ENCODE results near the gene TIMM17B.

DNA sequence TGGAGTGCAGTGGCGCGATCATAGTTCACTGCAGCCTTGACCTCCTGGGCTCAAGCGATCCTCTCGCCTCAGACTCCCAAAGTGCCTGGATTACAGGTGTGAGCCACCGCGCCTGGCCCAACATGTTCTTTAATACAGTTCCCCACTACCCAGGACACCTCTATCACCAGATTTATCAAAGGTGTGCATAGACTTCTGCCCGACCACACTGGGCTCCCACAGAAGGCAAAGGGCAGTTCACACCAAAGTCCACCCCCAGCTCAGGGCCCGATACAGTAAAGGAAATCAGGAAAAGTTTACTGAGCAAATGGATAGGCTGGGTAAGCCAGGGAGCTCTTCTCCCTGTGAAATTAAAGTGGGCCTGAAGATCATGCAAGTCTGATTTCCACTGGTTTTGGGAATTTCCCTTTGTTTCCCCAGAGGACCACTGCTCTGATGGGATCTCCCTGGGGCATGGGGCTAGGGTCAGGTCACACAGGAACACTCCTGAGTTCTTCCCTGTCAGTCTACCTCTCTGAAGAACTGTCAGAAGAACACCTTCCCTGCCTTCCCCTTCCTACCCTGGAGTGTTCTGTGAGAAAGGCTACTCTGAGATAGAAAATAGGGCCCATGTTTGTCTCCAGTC is 39.0 kb upstream of the TIMM17B start:
- TF ChIP-seq, protein P1, sequence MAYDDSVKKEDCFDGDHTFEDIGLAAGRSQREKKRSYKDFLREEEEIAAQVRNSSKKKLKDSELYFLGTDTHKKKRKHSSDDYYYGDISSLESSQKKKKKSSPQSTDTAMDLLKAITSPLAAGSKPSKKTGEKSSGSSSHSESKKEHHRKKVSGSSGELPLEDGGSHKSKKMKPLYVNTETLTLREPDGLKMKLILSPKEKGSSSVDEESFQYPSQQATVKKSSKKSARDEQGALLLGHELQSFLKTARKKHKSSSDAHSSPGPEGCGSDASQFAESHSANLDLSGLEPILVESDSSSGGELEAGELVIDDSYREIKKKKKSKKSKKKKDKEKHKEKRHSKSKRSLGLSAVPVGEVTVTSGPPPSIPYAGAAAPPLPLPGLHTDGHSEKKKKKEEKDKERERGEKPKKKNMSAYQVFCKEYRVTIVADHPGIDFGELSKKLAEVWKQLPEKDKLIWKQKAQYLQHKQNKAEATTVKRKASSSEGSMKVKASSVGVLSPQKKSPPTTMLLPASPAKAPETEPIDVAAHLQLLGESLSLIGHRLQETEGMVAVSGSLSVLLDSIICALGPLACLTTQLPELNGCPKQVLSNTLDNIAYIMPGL (CRISPR knock-in tag; IDR thresholded peaks at IDR 0.05; ENCODE audit: borderline replicate concordance), result no peak
- TF ChIP-seq, protein P2, sequence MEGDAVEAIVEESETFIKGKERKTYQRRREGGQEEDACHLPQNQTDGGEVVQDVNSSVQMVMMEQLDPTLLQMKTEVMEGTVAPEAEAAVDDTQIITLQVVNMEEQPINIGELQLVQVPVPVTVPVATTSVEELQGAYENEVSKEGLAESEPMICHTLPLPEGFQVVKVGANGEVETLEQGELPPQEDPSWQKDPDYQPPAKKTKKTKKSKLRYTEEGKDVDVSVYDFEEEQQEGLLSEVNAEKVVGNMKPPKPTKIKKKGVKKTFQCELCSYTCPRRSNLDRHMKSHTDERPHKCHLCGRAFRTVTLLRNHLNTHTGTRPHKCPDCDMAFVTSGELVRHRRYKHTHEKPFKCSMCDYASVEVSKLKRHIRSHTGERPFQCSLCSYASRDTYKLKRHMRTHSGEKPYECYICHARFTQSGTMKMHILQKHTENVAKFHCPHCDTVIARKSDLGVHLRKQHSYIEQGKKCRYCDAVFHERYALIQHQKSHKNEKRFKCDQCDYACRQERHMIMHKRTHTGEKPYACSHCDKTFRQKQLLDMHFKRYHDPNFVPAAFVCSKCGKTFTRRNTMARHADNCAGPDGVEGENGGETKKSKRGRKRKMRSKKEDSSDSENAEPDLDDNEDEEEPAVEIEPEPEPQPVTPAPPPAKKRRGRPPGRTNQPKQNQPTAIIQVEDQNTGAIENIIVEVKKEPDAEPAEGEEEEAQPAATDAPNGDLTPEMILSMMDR (IDR thresholded peaks at IDR 0.05), result no peak

Measured in A549 (cell line).